Uterus (tissue), 4 donors: ENCODE data around the gene CAMK2G. TPM values are rescaled to one million over a fixed set of nuclear protein-coding genes. Genes with fewer than 3 reads are reported as not detected.
A peak's percentile ranks its signal among the peaks of the same experiment; 100 is the strongest.

Experiments used
- DNase-seq, 2 donors: peaks; one replicate each; pipeline ENCODE4 v3.0.0-alpha.2; 2019 to 2020
- H3K27ac ChIP-seq, 2 donors: fragments of 200-600 bp; sonication (generic); 1 replicate in 1 of 2; 2 replicates in 1 of 2; pipeline ENCODE4 v1.5.1; 2016 to 2018
- H3K27me3 ChIP-seq, 2 donors: fragments of 200-600 bp; sonication (generic); one replicate each; pipeline ENCODE4 v1.5.1; 2018 to 2019; ENCODE audit warnings: control low read depth in 1 of 2
- H3K36me3 ChIP-seq, 2 donors: fragments of 200-600 bp; sonication (generic); one replicate each; pipeline ENCODE4 v1.5.1; 2019; ENCODE audit warnings: control low read depth in 1 of 2
- H3K4me1 ChIP-seq, 2 donors: fragments of 200-600 bp; sonication (generic); one replicate each; pipeline ENCODE4 v1.5.1; 2018 to 2019; ENCODE audit warnings: control low read depth in 1 of 2
- H3K4me3 ChIP-seq, 2 donors: fragments of 200-600 bp; sonication (generic); 1 replicate in 1 of 2; 2 replicates in 1 of 2; pipeline ENCODE4 v1.5.1; 2018 to 2019; ENCODE audit warnings: mild to moderate bottlenecking in 1 of 2
- H3K9me3 ChIP-seq, 2 donors: fragments of 200-600 bp; sonication (generic); one replicate each; pipeline ENCODE4 v1.5.1; 2019; ENCODE audit warnings: control low read depth in 1 of 2
- POLR2A ChIP-seq, 2 donors: fragments of 450-650 bp; IDR thresholded peaks; one replicate each; pipeline ENCODE4 v1.6.1; 2016; ENCODE audit warnings: antibody characterized with exemption in 2 of 2, mild to moderate bottlenecking in 1 of 2, moderate library complexity in 1 of 2
- intact Hi-C: fragments of 100-400 bp; cut with DNase I; formaldehyde crosslinking; loops from one replicate; pipeline ENCODE4 v1.15.1; 2023; ENCODE audit warnings: low total_unique reads
- total RNA-seq, 4 donors: library from RNA; depleted of rRNA in 3 of 4; stranded (reverse); fragments of >200 nt in 3 of 4; gene quantifications; one replicate each; pipeline versions ENCODE4 v1.1.0 to v1.2.4, GENCODE V29; 2014 to 2023
- TF ChIP-seq, protein P1 (sequence below), 4 experiments: fragments of 200-600 bp in 2 of 4; fragments of 450-650 bp in 2 of 4; sonication (generic) in 2 of 4; IDR thresholded peaks; one replicate each; pipeline ENCODE4 v1.5.1; 2016 to 2019; ENCODE audit warnings: antibody characterized with exemption in 4 of 4, mild to moderate bottlenecking in 2 of 4, moderate library complexity in 1 of 4
- donor health status: DM: yes; HTN: yes; CAD: no.

CAMK2G gene
- total RNA-seq, 4 donors from 2014 or later: 17.9 to 79.9 (median 40.0) TPM

DNA sequence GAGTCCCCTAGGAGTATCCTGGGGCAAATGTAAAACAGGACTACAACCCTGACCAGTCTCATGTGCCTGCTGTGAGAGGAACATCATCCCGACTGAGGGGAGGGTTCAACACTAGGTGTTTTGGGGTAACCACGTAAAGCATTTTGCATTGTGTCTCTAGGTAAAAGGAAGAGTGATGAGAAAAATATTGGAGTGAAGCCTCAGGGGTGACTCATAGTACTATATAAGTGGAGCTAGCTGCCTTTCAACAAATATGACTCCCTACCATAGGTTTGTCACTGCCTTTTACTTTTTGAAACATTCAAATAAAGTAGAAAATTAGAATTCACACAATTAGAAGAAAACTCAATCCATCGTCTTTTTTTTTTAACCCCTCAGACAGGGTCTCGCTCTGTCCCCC lies 2.6 kb upstream of the CAMK2G start:
- Histone ChIP-seq H3K4me1 (peaks cover 3 to 10% of the 10 kb centered on the region in 2 donors), H3K4me3 (no peak overlapping the region), H3K27ac (peak overlapping the region; percentile 23 to 26), H3K9me3 (no peaks in the 10 kb centered on the region), H3K36me3 (no peaks in the 10 kb centered on the region), H3K27me3 (no peaks in the 10 kb centered on the region)
- DNase-seq: no peak
- intact Hi-C loops: no loop called here
- TF ChIP-seq POLR2A (IDR thresholded peaks at IDR 0.05): no peak
- TF ChIP-seq, protein P1, sequence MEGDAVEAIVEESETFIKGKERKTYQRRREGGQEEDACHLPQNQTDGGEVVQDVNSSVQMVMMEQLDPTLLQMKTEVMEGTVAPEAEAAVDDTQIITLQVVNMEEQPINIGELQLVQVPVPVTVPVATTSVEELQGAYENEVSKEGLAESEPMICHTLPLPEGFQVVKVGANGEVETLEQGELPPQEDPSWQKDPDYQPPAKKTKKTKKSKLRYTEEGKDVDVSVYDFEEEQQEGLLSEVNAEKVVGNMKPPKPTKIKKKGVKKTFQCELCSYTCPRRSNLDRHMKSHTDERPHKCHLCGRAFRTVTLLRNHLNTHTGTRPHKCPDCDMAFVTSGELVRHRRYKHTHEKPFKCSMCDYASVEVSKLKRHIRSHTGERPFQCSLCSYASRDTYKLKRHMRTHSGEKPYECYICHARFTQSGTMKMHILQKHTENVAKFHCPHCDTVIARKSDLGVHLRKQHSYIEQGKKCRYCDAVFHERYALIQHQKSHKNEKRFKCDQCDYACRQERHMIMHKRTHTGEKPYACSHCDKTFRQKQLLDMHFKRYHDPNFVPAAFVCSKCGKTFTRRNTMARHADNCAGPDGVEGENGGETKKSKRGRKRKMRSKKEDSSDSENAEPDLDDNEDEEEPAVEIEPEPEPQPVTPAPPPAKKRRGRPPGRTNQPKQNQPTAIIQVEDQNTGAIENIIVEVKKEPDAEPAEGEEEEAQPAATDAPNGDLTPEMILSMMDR (IDR thresholded peaks at IDR 0.05): no peak

DNA sequence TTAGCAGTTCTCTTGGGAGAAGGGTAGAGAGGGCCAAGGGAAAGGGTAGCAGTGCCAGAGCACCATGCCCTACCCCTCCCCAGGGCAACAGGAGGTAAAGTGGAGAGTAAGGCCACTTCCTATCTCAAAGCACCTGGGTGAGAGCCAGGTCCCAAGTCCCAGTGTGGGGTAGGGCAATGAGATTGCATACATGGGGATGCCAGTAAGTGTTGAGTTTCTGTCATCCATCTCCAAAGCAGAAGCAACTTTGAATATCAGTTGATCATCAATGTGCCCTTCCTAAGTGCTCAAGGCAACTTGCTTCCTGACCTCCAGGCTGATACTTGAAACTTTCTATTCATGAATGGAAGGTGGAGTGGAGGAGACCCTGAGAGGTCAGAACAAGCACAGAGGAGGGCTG lies 2.2 kb upstream of the CAMK2G start:
- H3K9me3 ChIP-seq: no peaks in the 10 kb centered on the region
- H3K4me3 ChIP-seq: no peak overlapping the region
- TF ChIP-seq, protein P1 (IDR thresholded peaks at IDR 0.05): no peak
- no peak for TF ChIP-seq POLR2A (IDR thresholded peaks at IDR 0.05)
- intact Hi-C loops: no loop called here
- no peak for DNase-seq
- peak overlapping the region; percentile 23 to 26 for H3K27ac ChIP-seq
- no peaks in the 10 kb centered on the region for H3K36me3 ChIP-seq
- H3K27me3 ChIP-seq: no peaks in the 10 kb centered on the region
- H3K4me1 ChIP-seq: peaks cover 3 to 10% of the 10 kb centered on the region in 2 donors

DNA sequence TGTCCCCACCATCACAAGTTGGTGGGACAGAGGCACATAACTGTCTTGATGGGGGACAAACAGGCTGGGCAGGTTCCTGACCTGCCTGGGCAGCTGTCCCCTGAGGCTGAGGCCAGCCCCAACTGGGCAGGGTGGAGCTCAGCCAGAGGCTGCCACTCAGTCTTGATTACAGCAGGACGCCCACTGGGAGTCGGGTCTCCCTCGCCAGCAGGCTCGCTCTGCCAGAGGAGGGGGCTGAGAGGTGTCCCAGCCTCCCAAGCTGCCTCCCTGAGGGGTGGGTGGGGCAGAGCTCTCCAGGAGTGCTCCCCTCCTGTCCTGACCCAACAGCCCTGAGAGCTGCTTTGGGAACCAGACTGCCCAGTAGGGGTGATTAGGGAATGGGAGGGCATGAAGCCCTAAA lies 1.8 kb upstream of the CAMK2G start:
- H3K4me1 ChIP-seq: peaks cover 3 to 10% of the 10 kb centered on the region in 2 donors
- no peaks in the 10 kb centered on the region for H3K27me3 ChIP-seq
- intact Hi-C loops: no loop called here
- peak overlapping the region; percentile 23 to 26 for H3K27ac ChIP-seq
- no peaks in the 10 kb centered on the region for H3K9me3 ChIP-seq
- no peak for TF ChIP-seq POLR2A (IDR thresholded peaks at IDR 0.05)
- TF ChIP-seq, protein P1 (IDR thresholded peaks at IDR 0.05): no peak
- no peaks in the 10 kb centered on the region for H3K36me3 ChIP-seq
- H3K4me3 ChIP-seq: no peak overlapping the region
- no peak for DNase-seq

DNA sequence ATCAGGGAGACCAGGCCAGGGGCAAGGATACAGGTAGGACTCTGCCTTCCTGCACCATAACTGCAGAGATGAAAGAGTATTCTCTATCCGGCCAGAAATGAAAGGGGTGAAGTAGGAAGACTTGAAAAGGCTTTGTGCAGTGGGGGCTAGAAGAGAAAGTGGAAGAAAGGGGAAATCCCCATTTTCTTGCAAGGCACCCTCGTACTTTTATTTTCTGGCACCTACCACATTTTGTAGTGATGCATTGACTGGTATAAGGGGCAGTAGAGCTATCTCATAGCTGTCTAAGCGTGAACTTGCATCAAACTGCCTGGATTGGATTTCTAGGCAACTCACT lies 752 bp upstream of the CAMK2G start:
- H3K36me3 ChIP-seq: no peaks in the 10 kb centered on the region
- TF ChIP-seq POLR2A (IDR thresholded peaks at IDR 0.05): no peak
- TF ChIP-seq, protein P1 (IDR thresholded peaks at IDR 0.05): no peak
- no peaks in the 10 kb centered on the region for H3K9me3 ChIP-seq
- H3K27me3 ChIP-seq: no peaks in the 10 kb centered on the region
- peak overlapping the region; percentile 80 to 86 for H3K27ac ChIP-seq
- peaks cover 3 to 10% of the 10 kb centered on the region in 2 donors for H3K4me1 ChIP-seq
- intact Hi-C loops: no loop called here
- DNase-seq: no peak
- peak overlapping the region; percentile 77 to 96 for H3K4me3 ChIP-seq

DNA sequence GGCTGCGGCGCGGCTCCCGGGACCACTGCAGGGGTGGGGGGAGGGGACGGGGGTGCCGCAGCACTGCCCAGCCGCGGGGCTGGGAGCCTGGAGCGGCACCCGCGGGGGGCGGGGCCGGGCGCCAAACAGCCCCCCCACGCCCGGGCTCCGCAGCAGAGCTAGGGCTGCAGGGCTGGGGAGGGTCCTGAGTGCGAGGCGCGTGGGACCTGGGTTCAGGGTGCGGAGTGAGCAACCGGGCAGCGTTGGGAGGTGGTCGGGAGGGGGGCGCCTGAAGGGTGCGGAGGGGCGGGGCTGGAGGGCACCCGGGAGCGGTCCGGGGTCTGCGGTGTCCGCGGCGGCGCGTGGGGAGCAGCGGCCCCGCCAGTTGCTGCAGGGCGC lies 528 bp downstream of the CAMK2G start:
- no peak for TF ChIP-seq POLR2A (IDR thresholded peaks at IDR 0.05)
- TF ChIP-seq, protein P1 (IDR thresholded peaks at IDR 0.05): no peak
- no peaks in the 10 kb centered on the region for H3K36me3 ChIP-seq
- no peak for DNase-seq
- H3K27me3 ChIP-seq: no peaks in the 10 kb centered on the region
- H3K27ac ChIP-seq: peak overlapping the region; percentile 66 to 71
- peak overlapping the region; percentile 63 to 96 for H3K4me3 ChIP-seq
- intact Hi-C loops: no loop called here
- H3K4me1 ChIP-seq: peaks cover 3 to 10% of the 10 kb centered on the region in 2 donors
- no peaks in the 10 kb centered on the region for H3K9me3 ChIP-seq
